ENCODE results near the gene FRS3. TPM values are rescaled to one million over a fixed set of nuclear protein-coding genes. Genes with fewer than 3 reads are reported as not detected.
A peak's percentile ranks its signal among the peaks of the same experiment; 100 is the strongest.

FRS3 gene
- total and polyA plus RNA-seq, 2 of the 13 experiments (the other 11 are each of a cell fraction or from before 2014, with no cell fraction given) = 3.0 to 7.4 TPM

GRCh38 chr6:41787219-41787917 lies 7.7 kb upstream of the FRS3 start, which contains the start of gene TOMM6 (continued):
- peak; percentile 89 for TF ChIP-seq PRDM10 (CRISPR knock-in tag; IDR thresholded peaks at IDR 0.05; ENCODE audit: low read depth)
- no peak for TF ChIP-seq ZXDC (CRISPR knock-in tag; IDR thresholded peaks at IDR 0.05)
- no peak; the same call in 1 of the 2 replicates for TF ChIP-seq ZNF329 (CRISPR knock-in tag; IDR thresholded peaks at IDR 0.05; ENCODE audit: low read depth)
- TF ChIP-seq, protein P1, sequence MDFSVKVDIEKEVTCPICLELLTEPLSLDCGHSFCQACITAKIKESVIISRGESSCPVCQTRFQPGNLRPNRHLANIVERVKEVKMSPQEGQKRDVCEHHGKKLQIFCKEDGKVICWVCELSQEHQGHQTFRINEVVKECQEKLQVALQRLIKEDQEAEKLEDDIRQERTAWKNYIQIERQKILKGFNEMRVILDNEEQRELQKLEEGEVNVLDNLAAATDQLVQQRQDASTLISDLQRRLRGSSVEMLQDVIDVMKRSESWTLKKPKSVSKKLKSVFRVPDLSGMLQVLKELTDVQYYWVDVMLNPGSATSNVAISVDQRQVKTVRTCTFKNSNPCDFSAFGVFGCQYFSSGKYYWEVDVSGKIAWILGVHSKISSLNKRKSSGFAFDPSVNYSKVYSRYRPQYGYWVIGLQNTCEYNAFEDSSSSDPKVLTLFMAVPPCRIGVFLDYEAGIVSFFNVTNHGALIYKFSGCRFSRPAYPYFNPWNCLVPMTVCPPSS (IDR thresholded peaks at IDR 0.05) = no peak
- TF ChIP-seq GABPB1 (CRISPR knock-in tag; IDR thresholded peaks at IDR 0.05) = peak; percentile 100
- TF ChIP-seq ATF6 (CRISPR knock-in tag; conservative IDR thresholded peaks at IDR 0.05) = no peak
- TF ChIP-seq ZNF3 (CRISPR knock-in tag; IDR thresholded peaks at IDR 0.05) = no peak
- TF ChIP-seq, protein P2, sequence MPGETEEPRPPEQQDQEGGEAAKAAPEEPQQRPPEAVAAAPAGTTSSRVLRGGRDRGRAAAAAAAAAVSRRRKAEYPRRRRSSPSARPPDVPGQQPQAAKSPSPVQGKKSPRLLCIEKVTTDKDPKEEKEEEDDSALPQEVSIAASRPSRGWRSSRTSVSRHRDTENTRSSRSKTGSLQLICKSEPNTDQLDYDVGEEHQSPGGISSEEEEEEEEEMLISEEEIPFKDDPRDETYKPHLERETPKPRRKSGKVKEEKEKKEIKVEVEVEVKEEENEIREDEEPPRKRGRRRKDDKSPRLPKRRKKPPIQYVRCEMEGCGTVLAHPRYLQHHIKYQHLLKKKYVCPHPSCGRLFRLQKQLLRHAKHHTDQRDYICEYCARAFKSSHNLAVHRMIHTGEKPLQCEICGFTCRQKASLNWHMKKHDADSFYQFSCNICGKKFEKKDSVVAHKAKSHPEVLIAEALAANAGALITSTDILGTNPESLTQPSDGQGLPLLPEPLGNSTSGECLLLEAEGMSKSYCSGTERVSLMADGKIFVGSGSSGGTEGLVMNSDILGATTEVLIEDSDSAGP (CRISPR knock-in tag; IDR thresholded peaks at IDR 0.05; ENCODE audit: borderline replicate concordance) = peak; percentile 93; the same call in 1 of the 2 replicates
- TF ChIP-seq, protein P3, sequence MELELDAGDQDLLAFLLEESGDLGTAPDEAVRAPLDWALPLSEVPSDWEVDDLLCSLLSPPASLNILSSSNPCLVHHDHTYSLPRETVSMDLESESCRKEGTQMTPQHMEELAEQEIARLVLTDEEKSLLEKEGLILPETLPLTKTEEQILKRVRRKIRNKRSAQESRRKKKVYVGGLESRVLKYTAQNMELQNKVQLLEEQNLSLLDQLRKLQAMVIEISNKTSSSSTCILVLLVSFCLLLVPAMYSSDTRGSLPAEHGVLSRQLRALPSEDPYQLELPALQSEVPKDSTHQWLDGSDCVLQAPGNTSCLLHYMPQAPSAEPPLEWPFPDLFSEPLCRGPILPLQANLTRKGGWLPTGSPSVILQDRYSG (CRISPR knock-in tag; IDR thresholded peaks at IDR 0.05) = no peak; the same call in 1 of the 2 replicates
- TF ChIP-seq, protein P4, sequence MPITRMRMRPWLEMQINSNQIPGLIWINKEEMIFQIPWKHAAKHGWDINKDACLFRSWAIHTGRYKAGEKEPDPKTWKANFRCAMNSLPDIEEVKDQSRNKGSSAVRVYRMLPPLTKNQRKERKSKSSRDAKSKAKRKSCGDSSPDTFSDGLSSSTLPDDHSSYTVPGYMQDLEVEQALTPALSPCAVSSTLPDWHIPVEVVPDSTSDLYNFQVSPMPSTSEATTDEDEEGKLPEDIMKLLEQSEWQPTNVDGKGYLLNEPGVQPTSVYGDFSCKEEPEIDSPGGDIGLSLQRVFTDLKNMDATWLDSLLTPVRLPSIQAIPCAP (CRISPR knock-in tag; IDR thresholded peaks at IDR 0.05; ENCODE audit: low read depth) = no peak
- peak; percentile 80; the same call in 1 of the 2 replicates for TF ChIP-seq ZNF33A (CRISPR knock-in tag; IDR thresholded peaks at IDR 0.05; ENCODE audit: borderline replicate concordance)
- TF ChIP-seq ZNF570 (CRISPR knock-in tag; IDR thresholded peaks at IDR 0.05; ENCODE audit: borderline replicate concordance) = 0 out of 2 replicates have a peak, but pooled peaks have one; percentile 48
- TF ChIP-seq ZNF737 (CRISPR knock-in tag; IDR thresholded peaks at IDR 0.05; ENCODE audit: borderline replicate concordance) = no peak
- no peak for TF ChIP-seq FOSL1 (CRISPR knock-in tag; IDR thresholded peaks at IDR 0.05; ENCODE audit: borderline replicate concordance)
